SK-N-SH treated with all-trans-retinoic acid at 6 μM for 48 hours (cell line): ENCODE data around the gene NPAS3.

Source experiments
- ARNTL ChIP-seq: fragments of 450-650 bp; formaldehyde crosslinking; IDR thresholded peaks from 2 replicates; pipeline ENCODE4 v1.5.0; 2020; ENCODE audit warnings: low read depth, mild to moderate bottlenecking, moderate library complexity, borderline replicate concordance
- PATZ1 ChIP-seq: fragments of 250-450 bp; sonication (Bioruptor Pico); IDR thresholded peaks from 2 replicates; pipeline ENCODE4 v1.8.0; 2020; ENCODE audit warnings: mild to moderate bottlenecking, moderate library complexity, borderline replicate concordance
- PPARA ChIP-seq: fragments of 250-450 bp; sonication (Bioruptor Pico); IDR thresholded peaks from 2 replicates; pipeline ENCODE4 v1.5.0; 2020; ENCODE audit warnings: mild to moderate bottlenecking, borderline replicate concordance
- TSHZ2 ChIP-seq: fragments of 250-450 bp; sonication (Bioruptor Pico); IDR thresholded peaks from 2 replicates; pipeline ENCODE4 v1.5.0; 2020; ENCODE audit warnings: mild to moderate bottlenecking, moderate library complexity
- ZFP3 ChIP-seq: fragments of 250-450 bp; sonication (Bioruptor Pico); IDR thresholded peaks from 2 replicates; pipeline ENCODE4 v1.5.0; 2020; ENCODE audit warnings: mild to moderate bottlenecking, moderate library complexity

- TF ChIP-seq ZFP3 (no peak), PPARA (CRISPR knock-in tag) (no peak), TSHZ2 (no peak), PATZ1 (CRISPR knock-in tag) (no peak), ARNTL (CRISPR knock-in tag) (no peak)
Measured at GRCh38 chr14:33736299-33736825, 797.7 kb downstream of the NPAS3 start.
